DOHH2 (cell line): ENCODE measurements around the gene CAPN2.
"Not testable (repeated sequence)": the region's sequence is repeated elsewhere in the genome, so short reads cannot be mapped to it uniquely, and the experiment has no call there.

Experiments used
- H3F3A ChIP-seq: fragments of 200-600 bp; sonication (generic), shearing (Covaris generic); 2 replicates; pipeline ENCODE4 v1.6.0; 2016; ENCODE audit warnings: antibody characterized with exemption, mild to moderate bottlenecking; ENCODE audit not compliant: control insufficient read depth, insufficient read depth
- H3K27ac ChIP-seq: fragments of 200-600 bp; sonication (generic); 2 replicates; pipeline ENCODE4 v1.5.1; 2014; ENCODE audit warnings: low read depth, mild to moderate bottlenecking, low read length, moderate library complexity
- H3K27me3 ChIP-seq: fragments of 200-600 bp; sonication (generic); 2 replicates; pipeline ENCODE4 v1.6.1; 2014; ENCODE audit warnings: mild to moderate bottlenecking, low read length, mixed read lengths; ENCODE audit not compliant: control insufficient read depth
- H3K36me3 ChIP-seq: fragments of 200-600 bp; sonication (generic); 2 replicates; pipeline ENCODE4 v1.6.1; 2014; ENCODE audit warnings: mild to moderate bottlenecking, low read length, moderate library complexity, mixed read lengths; ENCODE audit not compliant: control insufficient read depth
- H3K4me1 ChIP-seq: fragments of 200-600 bp; sonication (generic); 2 replicates; pipeline ENCODE4 v1.6.1; 2014; ENCODE audit warnings: mild to moderate bottlenecking, low read length, mixed read lengths; ENCODE audit not compliant: control insufficient read depth
- H3K4me2 ChIP-seq: fragments of 200-600 bp; sonication (generic); 2 replicates; pipeline ENCODE4 v1.6.0; 2014; ENCODE audit warnings: mild to moderate bottlenecking, low read length, moderate library complexity
- H3K4me3 ChIP-seq: fragments of 200-600 bp; sonication (generic); 2 replicates; pipeline ENCODE4 v1.5.1; 2014; ENCODE audit warnings: mild to moderate bottlenecking, low read length, mixed read lengths
- H3K79me2 ChIP-seq: fragments of 200-600 bp; sonication (generic); 2 replicates; pipeline ENCODE4 v1.6.1; 2014; ENCODE audit warnings: mild to moderate bottlenecking, low read length, mixed read lengths; ENCODE audit not compliant: control insufficient read depth
- H3K9me2 ChIP-seq: fragments of 200-600 bp; sonication (generic); replicated peaks from 2 replicates; pipeline ENCODE4 v1.6.1; 2014; ENCODE audit warnings: mild to moderate bottlenecking, low read length, mixed read lengths; ENCODE audit not compliant: control insufficient read depth
- H3K9me3 ChIP-seq: fragments of 200-600 bp; sonication (generic); 2 replicates; pipeline ENCODE4 v1.6.1; 2014; ENCODE audit warnings: antibody characterized with exemption, low read length, mixed read lengths; ENCODE audit not compliant: control insufficient read depth, insufficient read depth
- H4K20me1 ChIP-seq: fragments of 200-600 bp; sonication (generic); 2 replicates; pipeline ENCODE4 v1.6.0; 2014; ENCODE audit warnings: low read depth, mild to moderate bottlenecking, antibody characterized with exemption, low read length, moderate library complexity; ENCODE audit not compliant: control insufficient read depth, insufficient read depth
- CTCF ChIP-seq: fragments of 200-600 bp; sonication (generic); IDR thresholded peaks from one replicate; pipeline ENCODE4 v1.5.1; 2014; ENCODE audit warnings: antibody characterized with exemption, mild to moderate bottlenecking, low read depth, low read length; ENCODE audit not compliant: poor library complexity, severe bottlenecking
- EZH2phosphoT487 ChIP-seq: fragments of 200-600 bp; sonication (generic); IDR thresholded peaks from 2 replicates; pipeline ENCODE4 v1.6.1; 2017; ENCODE audit warnings: borderline replicate concordance, mild to moderate bottlenecking, antibody characterized with exemption, low read length, moderate library complexity, mixed read lengths

Gene CAPN2

GRCh38 chr1:223802602-223803001 is 90.3 kb downstream of the CAPN2 start:
- no peaks in the 10 kb centered on the region for H3K9me3 ChIP-seq
- TF ChIP-seq CTCF (no peak), EZH2phosphoT487 (no peak)
- H3K27ac ChIP-seq = no peak overlapping the region
- H3K79me2 ChIP-seq = no peaks in the 10 kb centered on the region
- H3K4me3 ChIP-seq = no peak overlapping the region
- H3F3A ChIP-seq = no peaks in the 10 kb centered on the region
- no peaks in the 10 kb centered on the region for H3K9me2 ChIP-seq
- H3K27me3 ChIP-seq = no peaks in the 10 kb centered on the region
- no peaks in the 10 kb centered on the region for H4K20me1 ChIP-seq
- peaks cover 69% of the 10 kb centered on the region for H3K36me3 ChIP-seq
- H3K4me1 ChIP-seq = no peaks in the 10 kb centered on the region
- H3K4me2 ChIP-seq = no peak overlapping the region

- no peak overlapping the region for H3K4me2 ChIP-seq
- TF ChIP-seq CTCF (no peak), EZH2phosphoT487 (no peak)
- H3K4me1 ChIP-seq = no peaks in the 10 kb centered on the region
- H3K9me3 ChIP-seq = no peaks in the 10 kb centered on the region
- no peaks in the 10 kb centered on the region for H3K27me3 ChIP-seq
- H3K79me2 ChIP-seq = no peaks in the 10 kb centered on the region
- H3K36me3 ChIP-seq = peaks cover 66% of the 10 kb centered on the region
- H3F3A ChIP-seq = no peaks in the 10 kb centered on the region
- no peaks in the 10 kb centered on the region for H4K20me1 ChIP-seq
- no peaks in the 10 kb centered on the region for H3K9me2 ChIP-seq
- no peak overlapping the region for H3K27ac ChIP-seq
- H3K4me3 ChIP-seq = no peak overlapping the region
Measured at GRCh38 chr1:223803211-223803610, 90.9 kb downstream of the CAPN2 start.

GRCh38 chr1:223809905-223810304 is 97.6 kb downstream of the CAPN2 start:
- H4K20me1 ChIP-seq = not testable (repeated sequence)

GRCh38 chr1:223810586-223810985 is 98.2 kb downstream of the CAPN2 start:
- H3K4me1 ChIP-seq = peaks cover 14% of the 10 kb centered on the region
- no peaks in the 10 kb centered on the region for H4K20me1 ChIP-seq
- H3K4me2 ChIP-seq = no peak overlapping the region
- H3F3A ChIP-seq = no peaks in the 10 kb centered on the region
- no peak for TF ChIP-seq EZH2phosphoT487
- TF ChIP-seq CTCF = no peak
- H3K79me2 ChIP-seq = peaks cover 11% of the 10 kb centered on the region
- H3K4me3 ChIP-seq = no peak overlapping the region
- no peaks in the 10 kb centered on the region for H3K27me3 ChIP-seq
- no peaks in the 10 kb centered on the region for H3K9me3 ChIP-seq
- H3K9me2 ChIP-seq = no peaks in the 10 kb centered on the region
- H3K27ac ChIP-seq = no peak overlapping the region
- H3K36me3 ChIP-seq = peaks cover 45% of the 10 kb centered on the region

More at GRCh38 chr1:223809905-223810304, 97.6 kb downstream of the CAPN2 start:
- Histone ChIP-seq H3K36me3 (peaks cover 46% of the 10 kb centered on the region), H3K4me1 (peaks cover 14% of the 10 kb centered on the region)
- not testable (repeated sequence) for H3K9me2 ChIP-seq, H3K27me3 ChIP-seq, H3K9me3 ChIP-seq, H3K27ac ChIP-seq, H3F3A ChIP-seq, H3K4me3 ChIP-seq, H3K79me2 ChIP-seq, H3K4me2 ChIP-seq
